ENCODE results near the gene DCX.

DCX gene

DNA sequence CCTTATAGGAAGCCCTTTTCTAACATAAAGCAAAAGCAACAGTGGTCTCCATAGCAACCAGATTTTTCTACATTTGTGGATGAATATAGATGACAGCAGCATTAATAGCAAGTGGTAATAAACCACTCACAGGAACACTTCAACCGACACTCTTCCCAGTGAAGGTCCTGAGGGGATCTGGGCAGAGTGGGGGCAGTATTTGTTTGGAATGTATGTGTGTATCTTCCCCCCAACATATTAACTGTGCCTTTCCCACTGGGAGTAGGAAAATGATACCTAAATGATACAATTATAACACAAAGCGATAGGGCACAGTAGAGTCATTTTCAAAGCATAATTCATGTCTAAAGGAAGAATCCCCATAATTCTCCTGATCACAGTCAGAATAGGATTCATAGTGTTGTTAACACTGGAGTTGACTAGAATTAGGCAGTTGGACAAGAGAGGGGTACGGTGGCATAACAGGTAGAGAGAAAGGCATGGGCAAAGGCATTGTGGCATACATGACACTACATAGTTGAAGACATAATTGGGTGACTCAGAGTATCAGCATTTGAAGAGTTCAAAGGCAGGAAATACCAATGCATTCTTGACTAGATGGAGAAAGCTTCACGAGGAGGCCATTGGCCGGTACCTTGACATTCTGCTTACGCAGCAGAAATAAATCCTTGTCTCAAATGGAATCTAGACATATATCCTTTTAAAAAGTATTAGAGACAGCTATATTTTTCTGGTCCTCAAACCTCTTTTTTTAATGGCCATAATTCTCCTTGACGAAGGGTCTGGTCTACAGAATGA, 156.9 kb downstream of the DCX start:
- TF ChIP-seq, protein P1, sequence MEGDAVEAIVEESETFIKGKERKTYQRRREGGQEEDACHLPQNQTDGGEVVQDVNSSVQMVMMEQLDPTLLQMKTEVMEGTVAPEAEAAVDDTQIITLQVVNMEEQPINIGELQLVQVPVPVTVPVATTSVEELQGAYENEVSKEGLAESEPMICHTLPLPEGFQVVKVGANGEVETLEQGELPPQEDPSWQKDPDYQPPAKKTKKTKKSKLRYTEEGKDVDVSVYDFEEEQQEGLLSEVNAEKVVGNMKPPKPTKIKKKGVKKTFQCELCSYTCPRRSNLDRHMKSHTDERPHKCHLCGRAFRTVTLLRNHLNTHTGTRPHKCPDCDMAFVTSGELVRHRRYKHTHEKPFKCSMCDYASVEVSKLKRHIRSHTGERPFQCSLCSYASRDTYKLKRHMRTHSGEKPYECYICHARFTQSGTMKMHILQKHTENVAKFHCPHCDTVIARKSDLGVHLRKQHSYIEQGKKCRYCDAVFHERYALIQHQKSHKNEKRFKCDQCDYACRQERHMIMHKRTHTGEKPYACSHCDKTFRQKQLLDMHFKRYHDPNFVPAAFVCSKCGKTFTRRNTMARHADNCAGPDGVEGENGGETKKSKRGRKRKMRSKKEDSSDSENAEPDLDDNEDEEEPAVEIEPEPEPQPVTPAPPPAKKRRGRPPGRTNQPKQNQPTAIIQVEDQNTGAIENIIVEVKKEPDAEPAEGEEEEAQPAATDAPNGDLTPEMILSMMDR (IDR thresholded peaks at IDR 0.05): no peak
- Histone ChIP-seq H3K27ac (no peak overlapping the region), H3K36me3 (no peaks in the 10 kb centered on the region), H3K4me3 (ENCODE audit: low read depth in 1 of 2, low read length in 1 of 2) (no peak overlapping the region), H3K27me3 (no peaks in the 10 kb centered on the region), H3K9me3 (no peaks in the 10 kb centered on the region), H3K4me1 (ENCODE audit: control insufficient read depth in 1 of 2, insufficient read depth in 1 of 2, low read depth in 1 of 2, low read length in 1 of 2) (no peaks in the 10 kb centered on the region)

DNA sequence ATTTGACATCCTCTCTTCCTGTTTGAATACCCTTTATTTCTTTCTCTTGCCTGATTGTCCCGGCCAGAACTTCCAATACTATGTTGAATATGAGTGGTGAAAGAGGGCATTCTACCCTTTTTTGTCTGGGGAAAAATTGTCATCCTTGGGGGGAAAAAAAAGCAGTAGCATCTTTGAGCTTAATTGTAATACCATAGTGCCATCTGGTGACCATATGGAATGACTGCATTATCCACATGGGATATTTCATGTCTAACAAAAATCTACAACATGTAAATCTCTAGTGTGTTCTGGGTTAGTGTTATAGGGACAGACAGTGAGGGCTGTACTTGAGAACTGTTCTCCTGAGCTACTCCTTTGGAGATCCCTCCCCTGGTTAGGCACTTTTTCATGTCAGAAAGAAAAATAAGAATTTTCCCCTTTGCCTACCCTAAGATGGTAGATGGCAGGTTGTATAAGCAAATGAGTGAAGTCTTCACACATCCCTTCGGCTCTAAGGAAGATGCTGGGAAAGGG, 167.7 kb downstream of the DCX start:
- TF ChIP-seq, protein P1 (IDR thresholded peaks at IDR 0.05): no peak
- no peaks in the 10 kb centered on the region for H3K27me3 ChIP-seq
- H3K9me3 ChIP-seq: no peaks in the 10 kb centered on the region
- no peaks in the 10 kb centered on the region for H3K4me1 ChIP-seq (ENCODE audit: control insufficient read depth in 1 of 2, insufficient read depth in 1 of 2, low read depth in 1 of 2, low read length in 1 of 2)
- H3K4me3 ChIP-seq (ENCODE audit: low read depth in 1 of 2, low read length in 1 of 2): no peak overlapping the region
- H3K36me3 ChIP-seq: no peaks in the 10 kb centered on the region
- H3K27ac ChIP-seq: no peak overlapping the region
